GM19351 (cell line): ENCODE data around the gene TNFRSF13B.
"Not testable (repeated sequence)": the region's sequence is repeated elsewhere in the genome, so short reads cannot be mapped to it uniquely, and the experiment has no call there.

Experiments
- ATAC-seq: cut with Tn5 transposase; IDR thresholded peaks from one replicate; pipeline ENCODE4 v1.9.1; 2021; ENCODE audit warnings: mild to moderate bottlenecking, moderate library complexity; ENCODE audit not compliant: unreplicated experiment

TNFRSF13B gene

DNA sequence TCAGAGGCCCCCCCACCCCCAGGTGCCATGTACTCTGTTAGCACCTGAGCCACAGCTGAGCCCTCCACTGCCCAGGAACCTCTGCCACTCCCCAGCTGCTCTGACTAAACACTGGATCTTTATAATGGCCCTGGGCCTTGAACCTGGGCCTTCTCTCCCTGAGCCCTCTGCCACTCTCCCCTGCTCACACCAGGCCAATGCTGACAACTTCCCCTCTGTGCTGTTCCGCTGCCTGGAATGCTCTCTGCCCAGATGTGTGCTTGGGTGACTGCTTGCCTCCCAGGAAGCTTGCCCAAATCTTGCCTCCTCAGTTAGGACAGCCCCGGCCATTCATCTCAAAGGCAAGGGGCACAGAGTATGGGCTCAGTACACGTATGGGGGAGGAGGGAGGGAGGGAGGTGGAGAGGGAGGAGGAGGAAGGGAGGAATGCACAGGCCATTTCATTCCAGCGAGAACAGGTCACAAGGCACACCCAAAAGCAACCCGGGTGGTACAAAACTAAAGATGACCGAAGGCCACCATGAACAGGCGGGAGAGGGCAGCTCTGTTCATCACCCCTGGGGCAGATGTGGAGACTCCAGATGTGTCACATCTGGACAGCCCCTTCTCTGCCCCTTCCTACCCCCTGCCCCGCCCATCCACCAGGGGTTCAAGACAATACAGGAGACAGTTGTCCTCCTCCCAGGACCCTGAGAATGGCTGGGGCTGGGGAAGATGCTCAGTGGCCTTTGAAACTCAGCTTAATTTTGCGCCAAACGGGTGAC is 15.3 kb upstream of the TNFRSF13B start:
- no peak for ATAC-seq

DNA sequence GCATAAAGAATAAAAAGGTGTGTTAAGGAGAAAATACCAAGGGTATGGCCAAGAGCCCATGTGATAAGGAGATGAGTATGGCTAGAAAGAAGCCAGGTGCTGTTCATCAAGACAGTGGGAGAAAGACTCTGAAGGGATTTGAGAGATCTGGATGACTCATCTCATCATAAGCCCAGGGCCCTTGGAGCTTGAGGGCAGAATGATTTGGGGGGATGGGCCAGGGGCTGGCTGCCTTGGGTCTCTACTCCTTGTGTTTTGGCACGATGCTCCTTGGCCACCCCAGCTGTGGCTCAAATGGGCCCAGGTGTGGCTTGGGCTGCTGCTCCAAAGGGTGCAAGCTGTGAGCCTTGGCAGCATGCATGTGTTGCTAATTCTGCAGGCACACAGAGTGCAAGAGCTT is 14.5 kb upstream of the TNFRSF13B start:
- ATAC-seq = no peak

DNA sequence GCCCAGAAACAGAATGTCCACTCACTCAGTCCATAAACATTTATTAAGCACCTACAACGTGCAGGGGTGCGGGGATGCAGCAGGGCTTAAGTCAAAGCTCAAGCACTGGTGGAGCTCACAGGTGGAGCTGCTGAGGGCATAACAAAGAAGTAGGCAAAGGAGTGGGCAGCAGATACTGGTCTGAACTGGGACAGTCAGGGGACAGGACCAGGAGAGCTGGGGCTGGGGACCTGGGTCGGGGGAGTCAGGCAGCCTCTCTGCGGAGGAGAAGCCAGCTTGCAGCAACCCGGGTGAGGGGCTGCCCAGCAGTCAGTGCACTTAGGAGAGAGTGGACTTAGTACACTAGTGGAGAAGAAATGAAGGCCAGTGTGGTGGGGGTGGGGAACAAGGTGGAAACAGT is 10.0 kb upstream of the TNFRSF13B start:
- ATAC-seq = no peak

DNA sequence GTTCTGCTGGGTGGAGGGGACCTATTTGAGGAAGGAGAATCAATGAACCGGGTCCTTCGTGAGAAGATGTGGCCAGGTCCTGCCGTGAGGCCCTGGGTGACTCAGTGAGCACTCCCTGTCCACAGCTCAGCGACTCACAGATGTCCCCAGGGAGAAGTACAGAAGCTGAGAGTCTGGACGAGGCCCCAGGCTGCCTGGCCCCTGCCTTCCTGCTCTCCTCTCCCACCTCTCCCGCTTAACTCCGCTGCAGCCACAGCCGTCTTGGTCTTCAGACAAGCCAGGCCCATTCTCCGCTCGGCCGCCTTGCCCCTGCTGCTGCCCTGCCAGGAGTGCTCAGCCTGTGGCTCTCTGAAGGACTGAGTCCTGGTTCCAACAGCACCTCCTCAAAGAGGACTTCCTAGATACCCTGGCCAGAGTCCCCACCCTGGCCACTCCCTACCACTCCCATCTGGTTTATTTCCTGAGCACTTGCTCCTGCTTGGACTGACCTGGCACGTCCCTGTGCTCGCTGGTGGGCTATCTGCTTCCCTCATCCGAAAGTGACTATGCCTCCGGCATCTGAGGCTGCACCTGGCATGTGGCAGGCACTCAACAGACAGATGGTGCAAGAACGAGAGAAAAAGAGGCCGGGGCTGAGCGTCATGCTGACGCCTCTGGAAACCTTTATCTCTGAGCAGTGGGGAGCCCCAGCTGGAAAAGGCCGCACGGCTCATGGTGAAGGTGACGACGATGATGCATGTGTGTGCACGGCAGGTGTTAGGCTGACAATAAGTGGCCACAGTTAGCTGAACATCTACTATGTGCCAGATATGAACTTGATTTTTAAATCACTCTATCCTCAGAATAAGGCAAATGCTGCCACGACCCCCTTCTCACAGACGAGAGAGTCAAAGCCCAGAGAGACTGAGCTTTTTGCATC is 9.2 kb upstream of the TNFRSF13B start:
- peak; percentile 56 for ATAC-seq

DNA sequence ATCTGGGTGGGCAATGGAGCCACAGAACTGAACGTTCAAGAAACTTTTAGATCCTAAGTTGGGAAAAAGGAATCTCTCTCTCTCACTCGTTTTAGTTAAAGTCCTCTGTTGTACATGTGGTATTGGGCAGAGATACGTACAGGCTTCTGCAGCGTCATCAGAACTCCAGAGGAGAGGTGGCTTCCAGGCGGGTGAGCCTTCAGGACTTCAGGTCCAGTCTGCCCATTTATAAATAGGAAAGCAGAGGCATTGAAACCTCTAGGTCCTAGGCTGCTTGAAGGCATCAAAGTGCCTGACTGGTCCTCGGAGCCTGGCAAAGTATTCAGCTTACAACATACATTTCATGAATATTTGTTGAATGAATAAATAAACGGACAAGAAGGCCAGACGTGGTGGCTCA is 8.1 kb upstream of the TNFRSF13B start:
- ATAC-seq = no peak

DNA sequence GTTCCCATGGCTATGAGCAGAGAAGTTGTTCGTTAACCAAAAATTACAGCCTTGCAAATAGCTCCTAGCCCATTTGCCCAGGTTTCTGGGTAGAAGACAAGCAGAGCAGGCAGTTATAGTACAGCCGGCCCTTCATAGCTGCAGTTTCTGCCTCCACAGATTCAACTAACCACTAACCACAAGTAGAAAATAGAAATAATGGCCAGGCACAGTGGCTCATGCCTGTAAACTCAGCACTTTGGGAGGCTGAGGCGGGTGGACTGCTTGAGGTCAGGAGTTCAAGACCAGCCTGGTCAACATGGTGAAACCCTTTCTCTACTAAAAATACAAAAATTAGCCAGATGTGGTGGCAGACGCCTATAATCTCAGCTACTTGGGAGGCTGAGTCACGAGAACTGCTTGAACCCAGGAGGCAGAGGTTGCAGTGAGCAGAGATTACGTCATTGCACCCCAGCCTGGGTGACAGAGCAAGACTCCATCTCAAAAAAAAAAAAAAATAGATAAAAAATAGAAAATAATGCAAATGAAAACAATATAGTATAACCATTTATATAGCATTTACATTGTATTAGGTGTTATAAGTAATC is 7.4 kb upstream of the TNFRSF13B start:
- ATAC-seq = not testable (repeated sequence)

DNA sequence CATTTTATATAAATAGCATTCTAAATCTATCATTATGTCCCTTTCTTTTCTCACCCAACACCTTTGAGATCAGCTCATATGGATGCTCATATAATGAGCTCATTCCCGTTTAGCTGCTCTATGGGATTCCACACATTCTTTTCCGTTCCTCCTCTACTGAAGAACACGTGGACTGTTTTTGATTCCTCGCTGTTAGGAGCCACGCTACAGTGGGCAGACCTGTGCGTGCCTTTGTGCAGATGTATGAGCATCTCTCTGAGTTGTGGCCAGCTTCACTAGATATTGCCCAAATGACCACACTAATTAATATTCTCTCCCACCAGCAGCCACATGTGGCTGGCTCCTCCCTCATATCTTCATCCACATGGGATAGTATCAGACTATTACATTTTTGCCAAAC is 6.0 kb upstream of the TNFRSF13B start:
- ATAC-seq = no peak

DNA sequence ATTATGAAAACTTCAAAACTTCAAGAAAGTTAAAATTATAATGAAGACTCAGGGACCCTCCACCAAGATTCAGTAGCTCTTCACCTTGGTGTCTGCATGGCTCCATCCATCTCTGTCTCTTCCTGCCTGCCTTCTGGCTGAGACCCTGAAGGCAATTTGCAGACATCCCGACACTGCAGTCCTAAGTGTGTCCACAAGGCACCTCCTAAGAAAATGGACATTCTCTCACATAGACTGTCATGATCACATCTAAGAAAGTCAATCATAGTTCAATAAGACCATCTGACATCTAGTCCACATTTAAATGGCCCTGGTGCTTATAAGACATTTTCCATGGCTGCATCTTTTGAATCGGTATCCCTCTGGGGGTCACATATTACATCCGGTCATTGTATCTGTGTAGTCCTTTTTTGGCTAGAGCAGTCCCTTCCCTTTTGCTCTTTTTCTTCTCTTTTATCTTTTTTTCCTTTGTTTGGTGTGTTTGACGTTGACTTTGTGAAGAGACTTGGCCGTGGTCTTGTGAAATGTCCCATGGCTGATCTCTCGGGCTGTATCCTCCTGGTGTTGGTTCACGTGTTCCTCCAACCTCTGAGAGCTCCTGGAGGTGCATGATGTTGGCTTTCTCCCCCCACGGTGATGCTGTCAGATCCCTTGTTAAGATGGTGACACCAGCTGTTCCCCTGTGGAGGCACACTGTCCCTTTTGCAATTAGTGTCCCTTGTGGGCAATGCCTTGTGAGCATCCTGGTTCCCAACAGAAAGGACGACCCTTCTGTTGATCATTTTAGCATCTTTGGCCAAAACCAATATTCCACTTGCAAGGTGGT is 5.0 kb upstream of the TNFRSF13B start:
- no peak for ATAC-seq

DNA sequence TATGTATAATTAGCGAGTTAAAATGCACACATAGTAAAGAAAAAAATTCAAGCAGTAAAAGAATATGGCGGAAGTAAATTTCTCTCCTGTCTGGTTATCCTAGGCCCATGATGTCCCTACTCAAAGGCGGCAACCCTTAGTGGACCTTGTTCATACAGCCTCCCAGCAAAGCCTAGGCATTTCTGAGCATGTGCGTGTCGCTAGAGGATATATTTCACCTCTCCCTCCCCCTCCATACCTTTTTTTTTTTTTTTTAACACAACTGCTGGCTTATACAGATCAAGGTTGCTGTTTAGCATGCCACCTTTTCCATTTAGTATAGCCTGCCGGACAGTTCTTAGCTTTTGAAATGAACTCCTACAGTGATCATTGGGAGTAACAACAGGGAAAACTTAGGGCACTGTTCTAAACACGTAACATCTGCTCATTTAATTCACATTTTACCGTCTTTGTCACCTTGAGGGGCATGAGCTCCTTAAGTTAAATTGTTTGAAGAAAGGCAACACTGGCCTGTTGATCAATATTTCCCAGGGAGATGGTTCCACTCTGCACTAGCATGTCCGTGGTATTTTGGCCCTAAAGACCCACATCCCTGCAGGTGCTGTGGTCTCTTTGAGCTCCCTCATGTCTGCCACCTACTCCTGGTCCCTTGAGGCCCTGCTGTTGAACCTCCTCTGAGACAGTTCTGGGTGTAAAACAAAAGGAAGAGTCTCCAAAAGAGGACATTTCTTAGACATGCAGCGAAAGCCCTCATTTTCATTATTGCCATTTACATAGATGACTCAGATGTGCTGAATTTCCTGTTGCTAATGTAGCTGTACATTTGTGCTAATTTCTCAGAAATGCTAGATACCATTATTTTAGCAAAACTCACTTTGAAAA is 4.1 kb upstream of the TNFRSF13B start:
- ATAC-seq = no peak

DNA sequence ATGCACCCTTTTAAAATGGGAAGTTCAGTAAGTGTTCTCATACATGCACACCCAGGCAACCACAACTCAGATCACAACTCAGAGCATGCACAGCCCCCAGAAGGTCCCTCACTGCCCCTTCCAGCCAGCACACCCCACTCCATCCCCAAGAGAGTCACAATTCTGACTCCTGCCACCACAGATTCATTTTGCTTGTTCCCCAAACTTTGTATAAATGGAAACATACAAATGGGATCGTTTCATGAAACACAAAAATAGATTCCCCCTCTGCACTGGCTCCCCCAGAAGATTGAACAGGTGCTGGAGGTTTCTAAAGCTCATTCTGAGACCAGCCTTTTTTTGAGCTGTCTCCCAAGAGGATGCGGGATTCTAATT is 3.3 kb upstream of the TNFRSF13B start:
- ATAC-seq = no peak

DNA sequence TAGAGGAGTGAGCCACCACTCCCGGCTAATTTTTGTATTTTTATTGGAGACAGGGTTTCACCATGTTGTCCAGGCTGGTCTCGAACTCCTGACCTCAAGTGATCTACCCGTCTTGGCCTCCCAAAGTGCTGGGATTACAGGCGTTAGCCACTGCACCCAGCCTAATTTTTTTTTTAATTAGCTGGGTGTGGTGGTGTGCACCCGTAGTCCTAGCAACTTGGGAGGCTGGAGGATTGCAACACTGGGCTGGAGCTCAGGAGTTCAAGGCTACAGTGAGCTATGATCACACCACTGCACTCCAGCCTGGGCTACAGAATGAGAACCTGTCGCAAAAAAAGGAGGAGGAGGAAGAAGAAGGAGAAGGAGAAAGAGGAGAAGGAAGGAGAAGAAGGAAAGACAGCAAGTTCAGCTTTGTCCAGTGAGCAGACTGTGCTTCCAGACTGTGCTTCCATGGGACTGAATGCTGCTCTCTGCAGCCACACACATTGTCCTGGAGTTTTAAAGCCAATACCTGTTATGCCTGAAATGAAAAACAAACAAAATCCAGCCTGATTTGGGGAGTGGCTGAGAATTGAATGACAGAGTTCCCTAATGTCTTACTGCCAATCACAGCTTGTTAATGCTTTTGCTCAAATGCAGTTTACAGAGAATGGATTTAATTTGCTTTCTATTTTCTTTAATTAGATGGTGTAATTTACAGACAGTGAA is 2.8 kb upstream of the TNFRSF13B start:
- ATAC-seq = no peak

DNA sequence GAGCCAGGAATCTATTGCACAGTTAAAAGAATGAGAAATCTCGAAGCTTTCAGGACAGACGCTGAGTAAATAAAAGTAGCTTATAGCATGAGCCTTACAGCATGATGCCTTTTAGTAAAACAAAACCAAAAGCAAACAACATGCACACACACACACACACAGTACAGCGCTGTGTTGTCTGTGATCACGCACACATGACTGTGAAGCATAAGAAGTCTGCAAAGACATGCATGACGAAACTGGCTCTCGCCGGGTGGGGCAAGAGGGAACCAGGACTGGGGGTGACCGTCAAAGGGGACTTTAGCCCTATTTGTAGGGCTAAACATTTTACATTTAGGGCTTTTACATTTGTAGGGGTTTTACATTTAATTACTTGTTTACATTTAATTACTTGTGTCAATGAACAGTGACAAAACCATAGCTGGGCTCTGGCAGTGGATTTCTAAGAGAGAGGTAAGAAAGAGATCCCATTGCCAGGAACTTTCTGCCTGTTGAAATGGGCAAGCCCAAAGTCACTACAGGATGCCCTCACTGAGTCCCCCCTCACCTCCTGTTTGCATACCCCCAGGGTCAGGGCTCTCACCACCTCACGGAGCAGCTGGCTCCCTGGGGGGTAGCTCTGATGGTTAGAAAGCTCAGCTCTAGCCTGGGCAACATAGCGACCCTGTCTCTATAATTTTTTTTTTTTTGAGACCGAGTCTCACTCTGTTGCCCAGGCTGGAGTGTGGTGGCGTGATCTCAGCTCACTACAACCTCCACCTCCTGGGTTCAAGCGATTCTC is 2.0 kb upstream of the TNFRSF13B start:
- ATAC-seq = no peak

DNA sequence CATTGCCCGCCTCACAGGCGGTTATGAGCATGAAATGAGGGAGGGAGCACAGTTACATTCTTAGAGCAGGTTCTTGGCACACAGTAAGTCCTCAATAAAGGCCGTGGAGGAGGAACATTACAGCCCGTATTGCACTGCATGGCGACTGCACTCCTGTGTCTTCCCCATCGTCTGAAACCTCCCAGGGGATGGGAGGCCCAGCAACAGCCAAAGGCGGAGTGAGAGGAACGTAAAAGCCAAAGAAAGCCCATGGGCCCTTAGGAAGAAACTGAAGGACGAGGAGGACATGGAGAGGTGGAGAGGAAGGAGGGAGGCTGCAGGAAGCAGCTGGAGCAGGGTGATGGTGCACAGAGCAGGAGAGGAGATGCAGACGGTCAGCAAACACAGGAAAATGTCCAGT is 1.1 kb upstream of the TNFRSF13B start:
- not testable (repeated sequence) for ATAC-seq

DNA sequence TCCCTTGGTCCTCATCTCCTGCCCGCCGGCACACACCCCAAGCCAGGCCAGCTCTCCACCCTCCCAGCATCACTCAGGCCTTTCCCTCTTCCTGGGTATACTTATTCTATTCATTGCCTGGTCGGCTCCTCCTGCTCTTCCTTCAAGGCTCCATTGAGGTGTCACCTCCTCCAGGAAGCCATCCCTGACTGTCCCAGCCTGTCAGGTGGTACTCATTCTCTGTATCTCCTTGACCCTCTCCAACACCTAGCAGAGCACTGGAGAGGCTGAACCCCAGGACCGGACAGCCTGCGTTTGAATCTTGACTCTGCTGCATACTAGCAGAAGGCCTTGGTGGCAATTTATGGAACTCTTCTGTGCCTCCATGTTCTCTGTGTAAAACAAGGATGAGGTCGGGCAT is 428 bp upstream of the TNFRSF13B start:
- no peak for ATAC-seq

DNA sequence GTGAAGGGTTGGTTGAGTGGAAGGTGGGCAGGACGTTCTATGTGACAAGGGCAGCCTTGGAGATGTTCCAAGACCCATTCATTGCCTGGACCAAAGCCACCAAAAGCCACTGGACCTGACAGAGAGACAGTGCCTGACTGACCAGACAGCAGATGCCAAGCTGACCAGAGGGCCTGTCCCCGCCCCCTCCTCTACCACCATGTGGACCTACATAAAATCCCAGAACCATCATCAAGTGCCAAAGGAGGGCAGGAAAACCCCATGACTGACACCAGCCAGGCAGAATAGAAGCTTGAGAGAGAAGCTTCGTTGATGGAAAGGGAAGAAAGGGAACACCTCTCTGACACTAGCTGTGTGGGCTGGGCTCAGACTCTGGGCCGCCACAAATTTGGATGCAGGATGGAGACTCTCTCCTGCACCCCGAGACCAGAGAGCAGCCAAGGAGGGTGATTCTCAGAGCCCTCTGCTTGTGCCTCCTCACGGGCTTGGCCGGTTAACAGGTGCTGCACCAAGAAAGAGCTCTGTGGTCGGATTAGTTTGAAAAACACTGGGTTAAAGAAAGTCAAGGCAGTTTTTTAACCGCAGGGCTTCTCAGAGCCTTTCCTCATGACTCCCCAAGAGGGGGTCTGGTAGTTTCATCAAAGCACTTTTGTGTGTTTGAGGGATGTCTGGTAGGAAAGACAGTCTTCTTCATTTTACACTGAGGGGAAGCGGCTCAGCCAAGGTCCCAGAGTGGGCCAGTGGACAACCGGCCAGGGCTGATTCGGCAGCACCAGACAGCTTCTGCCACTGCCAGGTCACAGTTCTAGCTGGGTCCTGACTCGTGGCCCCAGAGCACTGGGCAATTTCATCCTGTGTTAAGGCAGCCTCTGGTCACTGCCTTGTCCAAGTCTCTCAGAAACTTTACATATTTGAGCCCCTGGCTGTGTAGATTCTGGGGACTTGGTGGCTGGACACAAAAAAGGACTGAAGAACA is 1.7 kb downstream of the TNFRSF13B start:
- no peak for ATAC-seq

DNA sequence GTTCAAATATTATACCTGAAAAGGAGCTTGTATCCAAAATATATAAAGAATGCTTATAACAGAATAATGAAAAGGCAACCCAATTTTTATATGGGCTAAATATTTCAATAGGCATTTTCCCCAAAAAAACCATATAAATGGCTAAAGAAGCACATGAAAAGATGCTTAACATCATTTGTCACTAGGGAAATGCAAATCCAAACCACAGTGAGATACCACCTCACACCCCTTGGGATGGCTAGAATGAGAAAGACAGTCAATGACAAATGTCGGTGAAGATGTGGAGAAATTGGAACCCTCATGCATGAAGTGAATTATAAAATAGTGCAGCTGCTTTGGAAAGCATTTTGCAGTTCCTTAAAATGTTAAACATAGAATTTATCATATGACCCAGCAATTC is 3.1 kb downstream of the TNFRSF13B start:
- ATAC-seq = no peak

DNA sequence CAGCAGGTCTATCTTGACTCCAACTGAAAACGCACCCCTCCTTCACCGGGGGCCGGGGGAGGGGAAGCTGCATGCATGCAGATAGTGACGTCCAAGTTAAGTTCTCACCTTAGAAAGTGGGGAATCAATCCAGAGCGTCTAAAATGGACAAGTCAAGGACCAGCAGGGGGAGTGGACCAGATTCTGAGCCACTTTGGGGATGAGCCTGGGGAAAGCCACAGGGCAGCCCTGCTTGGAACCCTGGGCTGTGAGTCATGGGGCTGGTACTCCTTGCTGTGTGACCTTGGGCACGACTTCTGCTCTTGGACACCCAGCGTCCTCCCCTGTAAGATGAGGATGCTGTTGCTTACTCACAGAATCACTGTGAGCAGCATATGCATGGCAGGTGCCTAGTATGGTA is 9.1 kb downstream of the TNFRSF13B start:
- no peak for ATAC-seq
